ENCODE results near the gene TRIML1. TPM values are rescaled to one million over a fixed set of nuclear protein-coding genes. Genes with fewer than 3 reads are reported as not detected.

The TRIML1 gene
- polyA plus RNA-seq, 1 donor from 2014 or later: not detected

DNA sequence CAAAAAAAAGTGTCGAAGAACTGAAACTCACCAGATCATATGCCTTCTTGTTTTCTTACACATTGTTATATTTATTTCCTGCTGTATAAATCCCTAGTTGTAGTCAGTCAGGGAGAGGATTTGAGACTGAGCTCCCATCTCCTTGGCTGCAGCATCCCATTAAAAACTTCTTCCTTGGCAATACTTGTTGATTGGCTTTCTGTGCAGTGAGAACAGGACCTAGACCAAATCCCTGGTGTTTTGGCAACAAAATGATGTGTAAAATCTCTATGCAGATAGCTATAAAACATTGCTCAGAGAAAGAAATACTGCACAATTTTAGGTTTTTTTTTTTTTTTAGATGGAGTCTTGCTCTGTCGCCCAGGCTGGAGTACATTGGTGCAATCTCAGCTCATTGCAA is 47.9 kb downstream of the TRIML1 start:
- TF ChIP-seq, protein P1, sequence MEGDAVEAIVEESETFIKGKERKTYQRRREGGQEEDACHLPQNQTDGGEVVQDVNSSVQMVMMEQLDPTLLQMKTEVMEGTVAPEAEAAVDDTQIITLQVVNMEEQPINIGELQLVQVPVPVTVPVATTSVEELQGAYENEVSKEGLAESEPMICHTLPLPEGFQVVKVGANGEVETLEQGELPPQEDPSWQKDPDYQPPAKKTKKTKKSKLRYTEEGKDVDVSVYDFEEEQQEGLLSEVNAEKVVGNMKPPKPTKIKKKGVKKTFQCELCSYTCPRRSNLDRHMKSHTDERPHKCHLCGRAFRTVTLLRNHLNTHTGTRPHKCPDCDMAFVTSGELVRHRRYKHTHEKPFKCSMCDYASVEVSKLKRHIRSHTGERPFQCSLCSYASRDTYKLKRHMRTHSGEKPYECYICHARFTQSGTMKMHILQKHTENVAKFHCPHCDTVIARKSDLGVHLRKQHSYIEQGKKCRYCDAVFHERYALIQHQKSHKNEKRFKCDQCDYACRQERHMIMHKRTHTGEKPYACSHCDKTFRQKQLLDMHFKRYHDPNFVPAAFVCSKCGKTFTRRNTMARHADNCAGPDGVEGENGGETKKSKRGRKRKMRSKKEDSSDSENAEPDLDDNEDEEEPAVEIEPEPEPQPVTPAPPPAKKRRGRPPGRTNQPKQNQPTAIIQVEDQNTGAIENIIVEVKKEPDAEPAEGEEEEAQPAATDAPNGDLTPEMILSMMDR (IDR thresholded peaks at IDR 0.05; ENCODE audit: poor library complexity, severe bottlenecking): no peak
- no peak for TF ChIP-seq SMC3 (conservative IDR thresholded peaks at IDR 0.05; ENCODE audit: poor library complexity)
- TF ChIP-seq, protein P2, sequence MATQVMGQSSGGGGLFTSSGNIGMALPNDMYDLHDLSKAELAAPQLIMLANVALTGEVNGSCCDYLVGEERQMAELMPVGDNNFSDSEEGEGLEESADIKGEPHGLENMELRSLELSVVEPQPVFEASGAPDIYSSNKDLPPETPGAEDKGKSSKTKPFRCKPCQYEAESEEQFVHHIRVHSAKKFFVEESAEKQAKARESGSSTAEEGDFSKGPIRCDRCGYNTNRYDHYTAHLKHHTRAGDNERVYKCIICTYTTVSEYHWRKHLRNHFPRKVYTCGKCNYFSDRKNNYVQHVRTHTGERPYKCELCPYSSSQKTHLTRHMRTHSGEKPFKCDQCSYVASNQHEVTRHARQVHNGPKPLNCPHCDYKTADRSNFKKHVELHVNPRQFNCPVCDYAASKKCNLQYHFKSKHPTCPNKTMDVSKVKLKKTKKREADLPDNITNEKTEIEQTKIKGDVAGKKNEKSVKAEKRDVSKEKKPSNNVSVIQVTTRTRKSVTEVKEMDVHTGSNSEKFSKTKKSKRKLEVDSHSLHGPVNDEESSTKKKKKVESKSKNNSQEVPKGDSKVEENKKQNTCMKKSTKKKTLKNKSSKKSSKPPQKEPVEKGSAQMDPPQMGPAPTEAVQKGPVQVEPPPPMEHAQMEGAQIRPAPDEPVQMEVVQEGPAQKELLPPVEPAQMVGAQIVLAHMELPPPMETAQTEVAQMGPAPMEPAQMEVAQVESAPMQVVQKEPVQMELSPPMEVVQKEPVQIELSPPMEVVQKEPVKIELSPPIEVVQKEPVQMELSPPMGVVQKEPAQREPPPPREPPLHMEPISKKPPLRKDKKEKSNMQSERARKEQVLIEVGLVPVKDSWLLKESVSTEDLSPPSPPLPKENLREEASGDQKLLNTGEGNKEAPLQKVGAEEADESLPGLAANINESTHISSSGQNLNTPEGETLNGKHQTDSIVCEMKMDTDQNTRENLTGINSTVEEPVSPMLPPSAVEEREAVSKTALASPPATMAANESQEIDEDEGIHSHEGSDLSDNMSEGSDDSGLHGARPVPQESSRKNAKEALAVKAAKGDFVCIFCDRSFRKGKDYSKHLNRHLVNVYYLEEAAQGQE (IDR thresholded peaks at IDR 0.05; ENCODE audit: borderline replicate concordance): no peak
- TF ChIP-seq EP300 (conservative IDR thresholded peaks at IDR 0.05; ENCODE audit: poor library complexity, severe bottlenecking): no peak
- TF ChIP-seq TAF1 (IDR thresholded peaks at IDR 0.05; ENCODE audit: low read depth): no peak
- TF ChIP-seq EZH2 (IDR thresholded peaks at IDR 0.05; ENCODE audit: borderline replicate concordance, insufficient read depth, low read length, poor library complexity, severe bottlenecking): no peak
- no peak for TF ChIP-seq RAD21 (conservative IDR thresholded peaks at IDR 0.05)
- no peak for TF ChIP-seq MXI1 (conservative IDR thresholded peaks at IDR 0.05; ENCODE audit: poor library complexity, severe bottlenecking)
- TF ChIP-seq POLR2AphosphoS5 (IDR thresholded peaks at IDR 0.05): no peak
- Histone ChIP-seq H3K9me2 (ENCODE audit: insufficient read depth, low read length) (no peaks in the 10 kb centered on the region), H3K9me3 (ENCODE audit: low read length) (no peaks in the 10 kb centered on the region), H3K27ac (ENCODE audit: low read length) (no peak overlapping the region), H3K27me3 (ENCODE audit: insufficient read depth, low read depth, low read length) (no peaks in the 10 kb centered on the region), H3K9ac (ENCODE audit: low read length) (no peak overlapping the region), H3K79me2 (replicated peaks; ENCODE audit: insufficient read depth, low read length) (no peaks in the 10 kb centered on the region), H3K4me3 (ENCODE audit: low read length) (no peak overlapping the region), H4K20me1 (ENCODE audit: insufficient read depth) (no peaks in the 10 kb centered on the region), H2AFZ (ENCODE audit: low read depth, low read length) (no peak overlapping the region), H3K4me2 (ENCODE audit: low read length) (no peak overlapping the region), H3F3A (ENCODE audit: insufficient read depth, low read length, poor library complexity, severe bottlenecking) (no peaks in the 10 kb centered on the region), H3K36me3 (ENCODE audit: insufficient read depth, low read length) (no peaks in the 10 kb centered on the region)

DNA sequence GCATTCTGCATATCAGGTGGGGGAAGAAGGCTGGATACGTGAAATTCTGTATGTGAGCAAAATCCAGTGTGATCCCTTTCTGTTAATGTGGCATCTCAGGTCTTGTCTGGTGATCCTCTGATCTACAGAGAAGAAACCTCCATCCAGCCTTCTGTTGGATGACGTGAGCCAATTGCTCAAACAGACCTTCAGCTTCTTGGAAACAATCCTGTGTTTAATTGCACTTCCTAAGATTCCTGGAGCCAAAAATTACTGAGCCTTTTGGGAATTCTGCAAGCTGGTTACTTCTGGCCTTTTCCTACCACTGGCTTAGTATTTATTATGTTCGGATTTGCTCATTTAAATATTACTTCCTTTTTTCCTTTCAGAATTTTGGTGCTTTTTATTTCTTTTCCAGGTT is 51.2 kb downstream of the TRIML1 start:
- no peak overlapping the region for H3K4me2 ChIP-seq (ENCODE audit: low read length)
- H3K9me3 ChIP-seq (ENCODE audit: low read length): no peaks in the 10 kb centered on the region
- H3K27ac ChIP-seq (ENCODE audit: low read length): no peak overlapping the region
- no peaks in the 10 kb centered on the region for H3F3A ChIP-seq (ENCODE audit: insufficient read depth, low read length, poor library complexity, severe bottlenecking)
- no peaks in the 10 kb centered on the region for H3K27me3 ChIP-seq (ENCODE audit: insufficient read depth, low read depth, low read length)
- no peaks in the 10 kb centered on the region for H3K36me3 ChIP-seq (ENCODE audit: insufficient read depth, low read length)
- H2AFZ ChIP-seq (ENCODE audit: low read depth, low read length): no peak overlapping the region
- H4K20me1 ChIP-seq (ENCODE audit: insufficient read depth): no peaks in the 10 kb centered on the region
- no peak overlapping the region for H3K4me3 ChIP-seq (ENCODE audit: low read length)
- H3K9me2 ChIP-seq (ENCODE audit: insufficient read depth, low read length): no peaks in the 10 kb centered on the region
- H3K9ac ChIP-seq (ENCODE audit: low read length): no peak overlapping the region
- no peaks in the 10 kb centered on the region for H3K79me2 ChIP-seq (replicated peaks; ENCODE audit: insufficient read depth, low read length)
- TF ChIP-seq EP300 (conservative IDR thresholded peaks at IDR 0.05; ENCODE audit: poor library complexity, severe bottlenecking): no peak
- TF ChIP-seq, protein P2 (IDR thresholded peaks at IDR 0.05; ENCODE audit: borderline replicate concordance): no peak

Measured in neural cell (in vitro differentiated cells).